ENCODE measurements around the gene CHRNA7.

CHRNA7 gene

DNA sequence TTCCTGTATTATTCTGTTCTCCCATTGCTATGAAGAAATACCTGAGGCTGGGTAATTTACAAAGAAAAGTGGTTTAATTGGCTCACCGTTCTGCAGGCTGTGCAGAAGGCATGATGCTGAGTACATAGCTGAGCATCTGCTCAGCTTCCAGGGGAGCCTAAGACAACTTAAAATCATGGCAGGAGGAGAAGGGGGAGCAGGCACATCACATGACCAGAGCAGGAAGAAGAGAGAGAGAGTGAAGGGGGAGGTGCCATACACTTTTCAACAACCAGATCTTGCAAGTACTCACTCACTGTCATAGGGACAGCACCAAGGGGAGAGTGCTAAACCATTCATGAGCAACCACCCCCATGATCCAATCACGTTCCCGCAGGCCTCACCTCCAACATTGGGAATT is 188.4 kb downstream of the CHRNA7 start:
- no peak for DNase-seq
